ENCODE measurements around the gene DTX4. TPM values are rescaled to one million over a fixed set of nuclear protein-coding genes. Genes with fewer than 3 reads are reported as not detected.

Gene DTX4
- total RNA-seq, 2 experiments from 2014 or later = 0.93 to 1.0 TPM

DNA sequence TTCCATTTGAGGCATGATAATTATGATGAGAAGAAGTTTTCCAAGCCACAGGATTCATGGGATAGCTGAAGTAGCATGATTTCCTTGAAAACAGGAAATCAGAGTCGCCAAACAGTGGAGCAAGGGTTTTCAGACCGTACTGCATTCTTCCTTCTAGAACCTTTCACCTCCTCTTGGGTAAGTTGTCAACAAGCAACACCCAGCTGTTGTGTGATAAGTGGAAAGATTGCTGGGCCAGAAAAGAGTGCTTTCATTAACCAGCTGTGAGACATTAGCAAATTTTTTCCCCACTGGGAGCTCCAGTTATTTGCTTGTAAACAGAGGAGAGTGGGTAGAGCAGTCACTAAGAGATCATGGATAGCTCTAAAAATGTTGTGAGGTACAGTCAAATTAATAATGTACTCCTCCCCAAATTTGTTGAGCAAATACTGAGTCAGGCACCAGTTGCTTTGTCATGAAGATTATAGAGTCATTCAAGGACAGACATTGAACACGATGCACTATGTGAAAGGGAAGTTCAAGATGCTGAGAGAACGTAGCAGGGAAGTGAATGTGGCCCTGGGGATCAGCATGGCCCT, 52.5 kb downstream of the DTX4 start:
- no peaks in the 10 kb centered on the region for H3K36me3 Mint-ChIP-seq (ENCODE audit: low read depth)
- no peak overlapping the region for H3K4me3 ChIP-seq (ENCODE audit: low read length)
- H3K36me3 ChIP-seq (ENCODE audit: insufficient read depth, low read length) = no peaks in the 10 kb centered on the region
- H3K27me3 ChIP-seq (ENCODE audit: control insufficient read depth in 1 of 2, insufficient read depth in 2 of 2, low read length in 2 of 2) = no peaks in the 10 kb centered on the region
- DNase-seq (peak in 2 of 14 experiments; percentile 46 to 53), ATAC-seq (ENCODE audit: poor library complexity) (no peak)
- no peak overlapping the region for H3K27ac ChIP-seq (ENCODE audit: low read depth in 1 of 2, low read length in 2 of 2)
- H3K27me3 Mint-ChIP-seq = no peaks in the 10 kb centered on the region
- no peak for TF ChIP-seq CTCF (IDR thresholded peaks at IDR 0.05)
- POLR2A ChIA-PET = no interaction called here
- H3K9me3 Mint-ChIP-seq = no peaks in the 10 kb centered on the region
- no peaks in the 10 kb centered on the region for H3K9me3 ChIP-seq (ENCODE audit: control insufficient read depth in 1 of 2, insufficient read depth in 1 of 2, low read length in 2 of 2)
- H3K4me1 ChIP-seq (ENCODE audit: insufficient read depth, low read length) = no peaks in the 10 kb centered on the region
- CTCF ChIA-PET = no interaction called here
- intact Hi-C loops (cut with DNase I, micrococcal nuclease) = no loop called here
- H3K4me3 Mint-ChIP-seq = no peak overlapping the region
- H3K27ac Mint-ChIP-seq = no peak overlapping the region
- no peaks in the 10 kb centered on the region for H3K4me1 Mint-ChIP-seq (ENCODE audit: low read depth)

GRCh38 chr11:59225017-59225416, 53.1 kb downstream of the DTX4 start:
- ATAC-seq (ENCODE audit: poor library complexity) (no peak), DNase-seq (no peak)
- CTCF ChIA-PET = no interaction called here
- Histone ChIP-seq H3K4me3 (ENCODE audit: low read length) (no peak overlapping the region), H3K36me3 (ENCODE audit: insufficient read depth, low read length) (no peaks in the 10 kb centered on the region), H3K4me1 (ENCODE audit: insufficient read depth, low read length) (no peaks in the 10 kb centered on the region), H3K9me3 (ENCODE audit: control insufficient read depth in 1 of 2, insufficient read depth in 1 of 2, low read length in 2 of 2) (no peaks in the 10 kb centered on the region), H3K27ac (ENCODE audit: low read depth in 1 of 2, low read length in 2 of 2) (no peak overlapping the region), H3K27me3 (ENCODE audit: control insufficient read depth in 1 of 2, insufficient read depth in 2 of 2, low read length in 2 of 2) (no peaks in the 10 kb centered on the region)
- intact Hi-C loops (cut with DNase I, micrococcal nuclease) = no loop called here
- Mint-ChIP-seq H3K4me1 (ENCODE audit: low read depth) (no peaks in the 10 kb centered on the region), H3K9me3 (no peaks in the 10 kb centered on the region), H3K27me3 (no peaks in the 10 kb centered on the region), H3K27ac (no peak overlapping the region), H3K36me3 (ENCODE audit: low read depth) (no peaks in the 10 kb centered on the region), H3K4me3 (no peak overlapping the region)
- no peak for TF ChIP-seq CTCF (IDR thresholded peaks at IDR 0.05)
- POLR2A ChIA-PET = no interaction called here

DNA sequence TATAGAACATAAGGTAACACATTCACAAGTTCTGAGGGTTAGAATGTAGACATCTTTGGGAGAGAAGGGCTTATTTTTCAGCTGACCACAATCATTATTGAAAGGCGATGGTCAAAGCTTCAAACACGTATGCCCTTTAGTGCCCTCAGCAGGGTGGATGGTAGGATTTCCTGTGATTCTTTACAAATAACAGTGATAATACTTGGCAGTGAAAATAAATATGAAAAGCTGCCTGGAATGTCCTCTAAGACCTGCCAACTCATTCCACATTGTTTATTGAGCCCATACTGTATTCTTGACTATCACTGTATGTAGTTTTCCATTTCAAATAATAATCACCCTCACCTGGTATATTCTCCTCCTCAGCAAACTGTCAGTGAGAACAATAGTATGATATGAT, 54.5 kb downstream of the DTX4 start:
- DNase-seq (no peak), ATAC-seq (ENCODE audit: poor library complexity) (no peak)
- Mint-ChIP-seq H3K36me3 (ENCODE audit: low read depth) (no peaks in the 10 kb centered on the region), H3K4me3 (no peak overlapping the region), H3K27ac (no peak overlapping the region), H3K9me3 (no peaks in the 10 kb centered on the region), H3K4me1 (ENCODE audit: low read depth) (no peaks in the 10 kb centered on the region), H3K27me3 (no peaks in the 10 kb centered on the region)
- no peak overlapping the region for H3K4me3 ChIP-seq (ENCODE audit: low read length)
- H3K9me3 ChIP-seq (ENCODE audit: control insufficient read depth in 1 of 2, insufficient read depth in 1 of 2, low read length in 2 of 2) = peaks cover 0 to 3% of the 10 kb centered on the region in 2 experiments
- H3K4me1 ChIP-seq (ENCODE audit: insufficient read depth, low read length) = no peaks in the 10 kb centered on the region
- H3K27me3 ChIP-seq (ENCODE audit: control insufficient read depth in 1 of 2, insufficient read depth in 2 of 2, low read length in 2 of 2) = no peaks in the 10 kb centered on the region
- no peaks in the 10 kb centered on the region for H3K36me3 ChIP-seq (ENCODE audit: insufficient read depth, low read length)
- TF ChIP-seq CTCF (IDR thresholded peaks at IDR 0.05) = no peak
- H3K27ac ChIP-seq (ENCODE audit: low read depth in 1 of 2, low read length in 2 of 2) = no peak overlapping the region
- POLR2A ChIA-PET = no interaction called here
- intact Hi-C loops (cut with DNase I, micrococcal nuclease) = no loop called here
- CTCF ChIA-PET = interaction anchor here (0.6 kb wide), 1 partner anchor 719 kb away, joined by 3 read pairs; no protein-coding TSS in a partner anchor
